Hepatocyte (in vitro differentiated cells): Measurements from ENCODE around the gene SYNGR4. TPM values are rescaled to one million over a fixed set of nuclear protein-coding genes. Genes with fewer than 3 reads are reported as not detected.

ENCODE experiments used
- DNase-seq: peaks from one replicate; pipeline ENCODE4 v3.0.0-alpha.2; 2016; ENCODE audit warnings: low spot score
- H2AFZ ChIP-seq: fragments of 200-600 bp; sonication (generic); 2 replicates; pipeline ENCODE4 v1.6.0; 2016; ENCODE audit warnings: antibody characterized with exemption, mild to moderate bottlenecking
- H3K27ac ChIP-seq: fragments of 200-600 bp; sonication (generic); 2 replicates; pipeline ENCODE4 v1.5.1; 2016; ENCODE audit warnings: mild to moderate bottlenecking
- H3K27me3 ChIP-seq: fragments of 200-600 bp; sonication (generic); 2 replicates; pipeline ENCODE4 v1.6.1; 2016
- H3K36me3 ChIP-seq: fragments of 200-600 bp; sonication (generic); replicated peaks from 2 replicates; pipeline ENCODE4 v1.5.1; 2016; ENCODE audit warnings: low read depth; ENCODE audit not compliant: insufficient read depth
- H3K4me1 ChIP-seq: fragments of 200-600 bp; sonication (generic); 2 replicates; pipeline ENCODE4 v1.5.1; 2016; ENCODE audit warnings: mild to moderate bottlenecking, moderate library complexity; ENCODE audit not compliant: insufficient read depth
- H3K4me2 ChIP-seq: fragments of 200-600 bp; sonication (generic); 2 replicates; pipeline ENCODE4 v1.6.0; 2016
- H3K4me3 ChIP-seq: fragments of 200-600 bp; sonication (generic); 2 replicates; pipeline ENCODE4 v1.5.1; 2016; ENCODE audit warnings: mild to moderate bottlenecking
- H3K79me2 ChIP-seq: fragments of 200-600 bp; sonication (generic); 2 replicates; pipeline ENCODE4 v1.6.0; 2017; ENCODE audit warnings: mild to moderate bottlenecking
- H3K9me2 ChIP-seq: fragments of 200-600 bp; sonication (generic); replicated peaks from 2 replicates; pipeline ENCODE4 v1.6.0; 2017; ENCODE audit warnings: mild to moderate bottlenecking; ENCODE audit not compliant: insufficient read depth
- H3K9me3 ChIP-seq: fragments of 200-600 bp; sonication (generic); 2 replicates; pipeline ENCODE4 v1.5.1; 2016; ENCODE audit warnings: low read depth, mild to moderate bottlenecking
- H4K20me1 ChIP-seq: fragments of 200-600 bp; sonication (generic); 2 replicates; pipeline ENCODE4 v1.6.0; 2016; ENCODE audit warnings: mild to moderate bottlenecking; ENCODE audit not compliant: insufficient read depth, poor library complexity, severe bottlenecking
- CTCF ChIP-seq: fragments of 200-600 bp; sonication (generic); IDR thresholded peaks from 2 replicates; pipeline ENCODE4 v1.5.1; 2016; ENCODE audit warnings: antibody characterized with exemption, mild to moderate bottlenecking; ENCODE audit not compliant: poor library complexity
- EZH2 ChIP-seq: fragments of 200-600 bp; sonication (generic); IDR thresholded peaks from 2 replicates; pipeline ENCODE4 v1.6.1; 2016; ENCODE audit warnings: antibody characterized with exemption, mild to moderate bottlenecking, borderline replicate concordance
- EZH2phosphoT487 ChIP-seq: fragments of 200-600 bp; sonication (generic); IDR thresholded peaks from one replicate; pipeline ENCODE4 v1.6.1; 2018; ENCODE audit warnings: antibody characterized with exemption, mild to moderate bottlenecking, low read depth, moderate library complexity; ENCODE audit not compliant: unreplicated experiment, severe bottlenecking
- WGBS: methylation state at CpG from one replicate; pipeline ENCODE4 v1.1.6; 2016; ENCODE audit warnings: low lambda C conversion rate; ENCODE audit errors: missing lambda C conversion rate; 5-methylcytosine and 5-hydroxymethylcytosine counted together
- polyA plus RNA-seq: library from polyadenylated mRNA; unstranded; fragments of >200 nt; fragmentation: Nextera tagmentation; extraction: Ambion mirVana; gene quantifications from 2 replicates; pipeline ENCODE4 v1.2.1, GENCODE V29; 2016
- total RNA-seq: library from RNA; depleted of rRNA; stranded (reverse); fragments of >200 nt; gene quantifications from 2 replicates; pipeline ENCODE4 v1.2.3, GENCODE V29; 2014

SYNGR4 gene
- total and polyA plus RNA-seq, 2 experiments from 2014 or later = 1.3 TPM; not detected in 1

- H3K27me3 ChIP-seq = no peaks in the 10 kb centered on the region
- H3K4me1 ChIP-seq = no peaks in the 10 kb centered on the region
- 43% methylated on average over 3 of the region's 3 CpGs for WGBS
- H3K9me3 ChIP-seq = no peaks in the 10 kb centered on the region
- H2AFZ ChIP-seq = no peak overlapping the region
- H3K36me3 ChIP-seq = no peaks in the 10 kb centered on the region
- no peak overlapping the region for H3K27ac ChIP-seq
- no peak for TF ChIP-seq EZH2
- TF ChIP-seq CTCF = no peak
- TF ChIP-seq EZH2phosphoT487 = no peak
- H3K4me2 ChIP-seq = no peak overlapping the region
- DNase-seq = peak; percentile 70
- H3K79me2 ChIP-seq = no peaks in the 10 kb centered on the region
- H3K9me2 ChIP-seq = no peaks in the 10 kb centered on the region
- no peak overlapping the region for H3K4me3 ChIP-seq
- H4K20me1 ChIP-seq = no peaks in the 10 kb centered on the region
These were observed 39.4 kb downstream of the SYNGR4 start for GRCh38 chr19:48403606-48404005.

GRCh38 chr19:48405010-48405659 is 41.0 kb downstream of the SYNGR4 start:
- H3K4me2 ChIP-seq = no peak overlapping the region
- H3K9me3 ChIP-seq = no peaks in the 10 kb centered on the region
- no peaks in the 10 kb centered on the region for H3K9me2 ChIP-seq
- DNase-seq = no peak
- no peaks in the 10 kb centered on the region for H3K27me3 ChIP-seq
- no peak overlapping the region for H3K4me3 ChIP-seq
- no peaks in the 10 kb centered on the region for H3K36me3 ChIP-seq
- H3K79me2 ChIP-seq = no peaks in the 10 kb centered on the region
- TF ChIP-seq CTCF = no peak
- no peak for TF ChIP-seq EZH2
- TF ChIP-seq EZH2phosphoT487 = no peak
- WGBS = 96% methylated on average over 27 of the region's 27 CpGs
- no peaks in the 10 kb centered on the region for H3K4me1 ChIP-seq
- H2AFZ ChIP-seq = no peak overlapping the region
- no peaks in the 10 kb centered on the region for H4K20me1 ChIP-seq
- H3K27ac ChIP-seq = no peak overlapping the region

DNA sequence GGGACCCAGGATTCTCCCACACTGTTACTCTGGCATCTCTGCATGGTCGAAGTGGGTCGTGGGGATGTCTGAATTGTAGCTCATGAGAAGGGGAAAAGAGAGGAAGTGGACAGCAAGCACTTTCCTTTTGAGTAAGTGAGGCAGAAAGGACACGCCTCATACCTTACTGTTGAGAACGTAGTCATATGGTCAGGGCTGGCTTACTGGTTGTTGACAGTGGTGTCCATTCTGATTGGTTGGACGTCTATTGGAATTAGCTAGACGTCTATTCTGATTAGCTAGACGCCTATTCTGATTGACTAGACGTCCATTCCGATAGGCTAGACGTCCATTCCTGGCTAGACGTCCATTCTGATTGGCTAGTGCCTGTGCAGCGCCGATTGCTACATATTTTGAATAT is 41.7 kb downstream of the SYNGR4 start:
- DNase-seq = no peak
- Histone ChIP-seq H3K36me3 (no peaks in the 10 kb centered on the region), H3K4me3 (no peak overlapping the region), H3K9me3 (no peaks in the 10 kb centered on the region), H2AFZ (no peak overlapping the region), H3K27ac (no peak overlapping the region), H3K4me2 (no peak overlapping the region), H4K20me1 (no peaks in the 10 kb centered on the region), H3K79me2 (no peaks in the 10 kb centered on the region), H3K27me3 (no peaks in the 10 kb centered on the region), H3K4me1 (no peaks in the 10 kb centered on the region), H3K9me2 (no peaks in the 10 kb centered on the region)
- 87% methylated on average over 13 of the region's 13 CpGs for WGBS
- no peak for TF ChIP-seq CTCF
- TF ChIP-seq EZH2 = no peak
- no peak for TF ChIP-seq EZH2phosphoT487
